GM12864 (cell line): Measurements from ENCODE around the gene XPO6.

Experiments used
- DNase-seq: peaks from one replicate; pipeline ENCODE4 v3.0.0-alpha.2; 2011; ENCODE audit warnings: low read depth
- H3K4me3 ChIP-seq: 2 replicates; pipeline ENCODE4 v1.5.1; 2011; ENCODE audit warnings: mild to moderate bottlenecking, low read depth, low read length, control low read depth
- TF ChIP-seq, protein P1 (sequence below): IDR thresholded peaks from 2 replicates; pipeline ENCODE4 v1.5.1; 2011; ENCODE audit warnings: low read depth, mild to moderate bottlenecking, moderate library complexity, low read length, control low read depth, inconsistent platforms; ENCODE audit errors: missing control alignments

XPO6 gene

GRCh38 chr16:28156056-28156680, 55.6 kb downstream of the XPO6 start:
- TF ChIP-seq, protein P1, sequence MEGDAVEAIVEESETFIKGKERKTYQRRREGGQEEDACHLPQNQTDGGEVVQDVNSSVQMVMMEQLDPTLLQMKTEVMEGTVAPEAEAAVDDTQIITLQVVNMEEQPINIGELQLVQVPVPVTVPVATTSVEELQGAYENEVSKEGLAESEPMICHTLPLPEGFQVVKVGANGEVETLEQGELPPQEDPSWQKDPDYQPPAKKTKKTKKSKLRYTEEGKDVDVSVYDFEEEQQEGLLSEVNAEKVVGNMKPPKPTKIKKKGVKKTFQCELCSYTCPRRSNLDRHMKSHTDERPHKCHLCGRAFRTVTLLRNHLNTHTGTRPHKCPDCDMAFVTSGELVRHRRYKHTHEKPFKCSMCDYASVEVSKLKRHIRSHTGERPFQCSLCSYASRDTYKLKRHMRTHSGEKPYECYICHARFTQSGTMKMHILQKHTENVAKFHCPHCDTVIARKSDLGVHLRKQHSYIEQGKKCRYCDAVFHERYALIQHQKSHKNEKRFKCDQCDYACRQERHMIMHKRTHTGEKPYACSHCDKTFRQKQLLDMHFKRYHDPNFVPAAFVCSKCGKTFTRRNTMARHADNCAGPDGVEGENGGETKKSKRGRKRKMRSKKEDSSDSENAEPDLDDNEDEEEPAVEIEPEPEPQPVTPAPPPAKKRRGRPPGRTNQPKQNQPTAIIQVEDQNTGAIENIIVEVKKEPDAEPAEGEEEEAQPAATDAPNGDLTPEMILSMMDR, result no peak
- no peak overlapping the region for H3K4me3 ChIP-seq

DNA sequence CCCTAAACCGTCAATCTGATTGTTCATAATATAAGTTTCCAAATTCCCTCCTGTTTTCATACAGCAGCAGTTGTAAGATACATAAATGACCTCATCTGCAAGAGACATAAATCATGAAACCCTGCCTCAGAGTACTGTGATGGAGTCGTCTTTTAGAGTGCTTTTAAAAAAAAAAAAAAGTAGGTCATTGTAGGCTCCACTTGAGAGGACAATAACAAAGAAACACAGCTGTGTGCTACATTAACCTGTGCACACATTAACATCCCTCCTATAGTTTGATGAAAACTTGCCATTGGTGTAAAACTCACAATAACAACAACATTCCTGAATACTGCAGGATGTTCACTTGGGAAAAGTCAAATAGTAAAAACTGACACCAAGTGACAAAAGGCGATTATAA, 56.5 kb downstream of the XPO6 start:
- DNase-seq, result no peak
- H3K4me3 ChIP-seq, result no peak overlapping the region
- TF ChIP-seq, protein P1, result no peak

More at GRCh38 chr16:28156056-28156680, 55.6 kb downstream of the XPO6 start:
- DNase-seq, result no peak

GRCh38 chr16:28151180-28151579, 60.6 kb downstream of the XPO6 start:
- TF ChIP-seq, protein P1, result no peak
- no peak for DNase-seq

GRCh38 chr16:28149011-28149888, 62.5 kb downstream of the XPO6 start:
- TF ChIP-seq, protein P1, result no peak
- no peak for DNase-seq
- no peak overlapping the region for H3K4me3 ChIP-seq

More at GRCh38 chr16:28151180-28151579, 60.6 kb downstream of the XPO6 start:
- no peak overlapping the region for H3K4me3 ChIP-seq

DNA sequence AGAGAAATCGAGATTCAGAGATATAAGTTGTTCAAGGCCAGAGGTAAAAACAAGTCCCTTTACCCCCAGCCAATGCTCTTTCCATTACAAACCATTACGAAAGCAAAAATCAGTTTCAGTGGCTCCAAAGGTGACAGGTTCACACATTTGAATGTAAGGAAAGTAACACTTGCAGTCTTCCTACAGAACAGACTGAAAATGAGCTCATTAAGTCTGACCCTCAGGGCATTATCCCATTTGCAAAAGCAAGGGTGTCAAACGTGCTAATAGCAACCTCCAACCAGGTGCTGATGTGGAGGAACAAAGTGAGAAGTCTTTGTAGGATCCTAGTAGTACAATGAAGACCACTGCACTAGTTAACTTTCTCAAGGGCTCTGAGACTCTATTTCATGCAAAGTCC, 65.2 kb downstream of the XPO6 start:
- TF ChIP-seq, protein P1, result no peak
- no peak for DNase-seq
- no peak overlapping the region for H3K4me3 ChIP-seq

- TF ChIP-seq, protein P1, result no peak
- no peak overlapping the region for H3K4me3 ChIP-seq
- DNase-seq, result no peak
Measured at GRCh38 chr16:28145796-28146195, 66.0 kb downstream of the XPO6 start.
